GM18517 (cell line): ENCODE results near the gene SBNO2.
A peak's percentile ranks its signal among the peaks of the same experiment; 100 is the strongest.

ENCODE experiments used
- ATAC-seq: cut with Tn5 transposase; IDR thresholded peaks from one replicate; pipeline ENCODE4 v1.9.1; 2021; ENCODE audit warnings: mild to moderate bottlenecking, moderate library complexity; ENCODE audit not compliant: unreplicated experiment

SBNO2 gene

DNA sequence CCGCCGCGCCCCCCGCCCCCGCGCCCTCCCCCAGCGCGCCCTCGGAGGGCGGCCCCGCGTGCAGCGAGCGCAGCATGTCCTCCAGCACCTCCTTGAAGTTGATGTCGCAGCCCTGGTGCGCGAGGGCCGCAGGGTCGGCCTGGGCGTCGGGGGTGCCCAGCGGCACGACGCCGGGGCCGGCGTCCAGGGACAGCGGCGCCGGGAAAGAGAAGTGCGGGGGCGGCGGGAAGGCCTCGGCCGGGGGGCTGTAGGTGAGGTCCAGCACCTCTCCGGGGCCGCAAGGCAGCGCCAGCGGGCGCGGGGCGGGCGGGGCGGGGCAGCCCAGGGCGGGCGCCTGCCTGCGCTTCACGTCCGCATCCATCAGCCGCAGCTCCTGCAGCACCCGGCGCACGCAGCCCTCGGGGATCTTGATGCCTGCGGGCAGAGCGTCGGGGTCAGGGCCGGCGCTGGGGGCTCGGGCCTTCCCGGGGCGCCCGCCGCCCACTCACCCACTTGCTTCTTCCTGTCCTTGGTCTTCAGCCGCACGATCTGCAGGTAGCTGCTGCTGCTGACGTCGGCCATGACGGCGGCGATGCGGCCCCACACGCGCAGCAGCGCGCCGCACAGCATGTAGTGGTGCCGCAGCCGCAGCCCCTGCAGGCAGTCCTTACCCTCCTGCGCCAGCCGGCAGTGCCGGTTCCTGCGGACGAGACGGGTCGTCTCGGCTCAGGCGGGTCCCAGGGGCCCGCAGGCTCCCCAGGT lies 65.6 kb downstream of the SBNO2 start:
- ATAC-seq, result no peak

DNA sequence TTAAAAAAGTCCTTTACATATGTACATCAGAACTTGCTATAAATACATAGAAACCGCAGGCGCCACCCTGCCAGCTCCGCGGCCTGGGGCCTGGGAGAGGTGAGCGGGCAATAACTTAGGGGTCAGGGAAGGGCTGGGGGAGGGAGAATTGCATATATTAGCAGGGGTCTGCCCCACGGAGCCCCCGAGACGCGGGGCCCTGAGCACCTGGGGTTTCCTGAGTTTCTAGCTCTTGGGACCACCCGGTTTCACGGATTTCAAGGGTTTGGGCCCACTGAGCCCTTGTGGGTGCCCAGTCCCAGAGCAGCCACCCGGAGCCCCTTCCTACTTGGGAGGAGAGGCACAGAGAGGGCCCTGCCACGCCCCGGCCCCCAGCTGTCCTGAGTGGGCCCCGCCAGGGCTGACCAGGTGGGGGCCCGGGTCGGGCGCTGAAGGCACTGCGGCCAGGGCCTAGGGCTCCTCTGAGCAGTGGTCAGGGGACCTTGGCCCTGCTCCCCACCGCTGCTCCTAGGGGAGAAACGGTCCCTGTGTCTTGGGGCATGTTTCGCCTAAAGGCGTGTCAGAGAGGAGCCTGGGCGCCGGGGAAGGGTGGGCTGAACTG lies 66.3 kb downstream of the SBNO2 start:
- no peak for ATAC-seq

DNA sequence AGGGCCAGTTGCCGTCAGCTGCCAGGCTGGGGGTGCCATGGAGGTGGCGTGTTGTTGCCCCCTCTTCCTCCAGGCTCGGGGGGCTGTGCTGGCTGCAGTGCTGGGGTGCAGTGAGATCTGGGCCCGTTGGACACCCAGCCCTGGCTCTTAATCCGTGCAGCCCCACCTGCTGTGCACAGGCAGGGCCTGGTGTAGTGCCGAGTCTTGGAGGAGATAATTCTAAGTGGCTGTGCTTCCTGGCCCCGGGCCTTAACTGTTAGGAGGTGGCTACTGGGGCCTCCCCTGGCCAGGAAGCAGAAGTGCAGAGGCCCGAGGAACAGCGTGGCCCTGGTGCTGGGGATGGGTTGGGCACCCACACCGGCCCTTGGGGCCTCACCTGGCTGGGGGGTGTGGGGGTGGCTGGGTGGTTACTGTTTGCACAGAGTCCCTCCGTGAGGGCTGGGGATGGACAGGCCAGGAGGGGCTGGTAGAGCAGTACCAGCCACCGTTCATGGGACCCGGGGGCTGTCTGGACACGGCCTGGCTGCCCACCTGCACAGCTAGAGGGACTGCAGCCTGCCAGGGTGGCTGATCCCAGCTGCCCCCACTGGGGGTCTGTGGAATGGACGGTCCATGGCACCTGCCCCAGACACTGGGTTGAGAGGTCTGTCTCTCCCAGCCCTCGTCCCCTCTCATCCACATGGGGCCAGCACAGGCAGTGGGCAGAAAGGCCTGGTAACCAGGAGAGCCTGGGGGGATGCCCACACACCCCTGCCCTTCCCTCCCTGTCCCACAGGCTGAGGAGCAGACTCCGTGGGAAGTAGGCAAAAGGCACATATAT lies 67.0 kb downstream of the SBNO2 start:
- ATAC-seq, result no peak

DNA sequence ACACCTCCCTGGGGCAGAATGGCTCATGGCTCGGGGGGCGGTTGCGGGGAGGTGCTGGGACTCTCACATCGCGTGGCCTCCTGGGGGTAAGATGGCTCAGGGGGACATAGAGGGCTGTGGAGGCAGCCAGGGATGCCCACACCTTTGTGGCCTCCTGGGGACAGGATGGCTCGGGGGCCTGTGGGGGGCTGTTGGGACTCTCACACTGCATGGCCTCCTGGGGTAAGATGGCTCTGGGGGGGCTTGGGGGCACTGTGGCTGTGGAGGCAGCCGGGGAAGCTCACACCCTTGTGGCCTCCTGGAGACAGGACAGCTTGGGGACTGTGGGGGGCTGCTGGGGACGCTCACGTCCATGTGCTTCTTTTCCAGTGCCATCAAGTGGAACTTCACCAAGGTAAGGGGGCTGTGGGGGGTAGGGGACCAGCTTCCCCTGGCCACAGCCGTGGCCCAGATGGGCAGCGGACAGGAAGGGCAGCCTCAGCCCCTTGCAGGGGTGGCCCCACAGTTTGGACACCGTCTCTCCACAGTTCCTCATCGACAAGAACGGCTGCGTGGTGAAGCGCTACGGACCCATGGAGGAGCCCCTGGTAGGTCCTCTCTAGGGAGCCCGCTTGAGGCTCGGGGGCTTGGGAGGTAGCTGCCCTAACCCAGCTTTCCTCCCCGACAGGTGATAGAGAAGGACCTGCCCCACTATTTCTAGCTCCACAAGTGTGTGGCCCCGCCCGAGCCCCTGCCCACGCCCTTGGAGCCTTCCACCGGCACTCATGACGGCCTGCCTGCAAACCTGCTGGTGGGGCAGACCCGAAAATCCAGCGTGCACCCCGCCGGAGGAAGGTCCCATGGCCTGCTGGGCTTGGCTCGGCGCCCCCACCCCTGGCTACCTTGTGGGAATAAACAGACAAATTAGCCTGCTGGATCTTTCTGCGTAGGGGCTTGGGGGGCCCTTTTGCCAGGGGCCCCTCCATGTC lies 67.9 kb downstream of the SBNO2 start:
- no peak for ATAC-seq

DNA sequence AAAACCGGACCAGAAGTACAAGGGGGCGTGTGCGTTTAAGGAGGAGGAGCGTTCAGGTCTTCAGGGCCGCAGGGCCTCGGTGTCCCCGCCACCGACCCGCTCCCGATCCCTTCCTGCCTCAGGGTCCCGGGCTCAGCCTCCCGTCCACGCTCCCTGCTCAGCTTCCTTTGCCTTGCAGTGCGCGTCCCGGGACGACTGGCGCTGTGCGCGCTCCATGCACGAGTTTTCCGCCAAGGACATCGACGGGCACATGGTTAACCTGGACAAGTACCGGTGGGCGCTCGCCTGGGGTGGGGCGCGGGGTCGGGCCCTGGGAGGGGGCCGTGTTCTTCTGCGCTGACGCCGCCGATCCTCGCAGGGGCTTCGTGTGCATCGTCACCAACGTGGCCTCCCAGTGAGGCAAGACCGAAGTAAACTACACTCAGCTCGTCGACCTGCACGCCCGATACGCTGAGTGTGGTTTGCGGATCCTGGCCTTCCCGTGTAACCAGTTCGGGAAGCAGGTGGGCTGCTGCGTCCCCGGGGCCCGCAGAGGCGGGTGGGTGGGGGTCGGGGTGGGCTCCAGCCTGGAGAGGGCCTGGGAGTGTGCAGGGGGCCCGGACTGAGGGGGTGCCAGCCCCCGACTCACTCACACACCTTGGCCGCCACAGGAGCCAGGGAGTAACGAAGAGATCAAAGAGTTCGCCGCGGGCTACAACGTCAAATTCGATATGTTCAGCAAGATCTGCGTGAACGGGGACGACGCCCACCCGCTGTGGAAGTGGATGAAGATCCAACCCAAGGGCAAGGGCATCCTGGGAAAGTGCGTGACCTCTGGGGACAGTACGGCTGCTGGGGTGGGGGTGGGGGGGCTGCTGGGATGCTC lies 68.8 kb downstream of the SBNO2 start:
- no peak for ATAC-seq

DNA sequence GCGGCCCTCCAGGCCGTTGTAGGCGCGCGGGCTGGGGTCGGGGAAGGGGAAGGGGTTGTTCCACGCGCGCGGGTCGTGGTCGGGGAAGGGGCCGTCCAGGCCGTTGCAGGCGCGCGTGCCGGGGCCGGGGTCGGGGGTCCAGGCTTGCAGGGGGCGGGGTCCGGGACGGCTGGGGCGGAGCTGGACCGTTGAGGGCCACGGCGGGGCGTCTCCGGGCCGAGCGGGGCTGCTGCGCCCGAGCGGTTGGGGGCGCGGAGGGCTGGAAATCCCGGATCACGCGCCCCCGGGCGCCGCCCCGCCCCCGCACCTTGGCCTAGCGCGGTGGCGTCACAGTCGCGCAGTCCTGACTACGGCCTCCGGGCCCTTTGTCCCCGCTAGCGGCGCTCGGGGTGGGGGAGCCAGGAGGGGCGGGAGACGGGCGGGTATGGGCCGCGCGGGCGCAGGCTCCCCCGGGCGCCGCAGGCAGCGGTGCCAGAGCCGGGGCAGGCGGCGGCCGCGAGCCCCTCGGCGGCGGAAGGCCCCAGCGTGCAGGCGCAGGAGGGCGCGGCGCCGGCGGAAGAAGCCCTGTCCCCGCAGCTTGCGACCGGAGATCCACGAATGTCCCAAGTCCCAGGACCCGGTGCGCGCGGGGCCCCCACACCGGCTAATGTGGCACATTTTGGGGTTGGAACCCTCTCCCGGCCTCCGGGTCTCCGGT lies 69.6 kb downstream of the SBNO2 start:
- no peak for ATAC-seq

DNA sequence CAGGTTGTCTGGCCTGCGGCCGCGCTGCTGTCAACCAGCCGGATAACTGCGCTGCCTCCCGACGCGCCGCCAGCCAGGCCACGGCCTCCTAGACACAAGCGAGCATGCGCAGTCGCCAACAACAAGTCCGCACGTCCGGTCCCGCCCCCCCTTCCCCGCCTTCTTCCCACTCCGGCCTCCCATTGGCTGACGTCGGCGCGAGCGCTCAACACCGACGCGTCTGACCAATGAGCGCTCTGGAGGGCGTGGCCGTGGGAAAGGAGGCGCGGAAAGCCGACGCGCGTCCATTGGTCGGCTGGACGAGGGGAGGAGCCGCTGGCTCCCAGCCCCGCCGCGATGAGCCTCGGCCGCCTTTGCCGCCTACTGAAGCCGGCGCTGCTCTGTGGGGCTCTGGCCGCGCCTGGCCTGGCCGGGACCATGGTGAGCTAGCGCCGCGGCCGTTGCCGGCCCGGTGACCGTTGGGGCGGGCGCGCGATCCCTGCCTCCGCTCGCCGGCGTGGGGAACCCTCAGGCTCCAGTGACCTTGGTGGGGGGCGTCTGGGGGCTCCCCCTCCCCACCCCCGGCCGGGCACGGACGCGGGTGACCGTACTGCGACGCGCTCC lies 70.3 kb downstream of the SBNO2 start, which contains the start of gene GPX4:
GPX4 (plus strand) TSS at position 287 of the 603 bp plus-strand sequence; CDS start at position 337, 50 bp downstream.
- peak; percentile 46 for ATAC-seq

DNA sequence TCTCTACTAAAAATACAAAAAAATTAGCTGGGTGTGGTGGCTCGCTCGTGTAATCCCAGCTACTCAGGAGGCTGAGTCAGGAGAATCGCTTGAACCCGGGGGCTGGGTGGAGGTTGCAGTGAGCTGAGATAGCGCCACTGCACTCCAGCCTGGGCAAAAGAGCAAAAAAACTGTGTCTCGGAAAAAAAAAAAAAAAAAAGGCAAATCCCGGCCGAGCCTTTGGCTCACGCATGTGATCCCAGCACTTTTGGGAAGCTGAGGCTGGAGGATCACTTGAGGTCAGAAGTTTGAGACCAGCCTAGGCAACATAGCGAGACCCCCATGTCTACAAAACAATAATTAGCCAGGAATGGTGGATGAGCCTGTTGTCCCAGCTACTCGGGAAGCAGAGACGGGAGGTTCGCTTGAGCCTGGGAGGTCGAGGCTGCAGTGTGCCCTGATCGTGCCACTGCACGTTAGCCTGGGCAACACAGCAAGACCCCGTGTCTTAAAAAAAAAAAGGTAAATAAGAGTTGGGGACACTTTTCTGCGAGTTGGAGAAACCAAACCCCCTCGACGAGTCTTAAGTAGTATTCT lies 70.8 kb downstream of the SBNO2 start:
- ATAC-seq, result no peak

DNA sequence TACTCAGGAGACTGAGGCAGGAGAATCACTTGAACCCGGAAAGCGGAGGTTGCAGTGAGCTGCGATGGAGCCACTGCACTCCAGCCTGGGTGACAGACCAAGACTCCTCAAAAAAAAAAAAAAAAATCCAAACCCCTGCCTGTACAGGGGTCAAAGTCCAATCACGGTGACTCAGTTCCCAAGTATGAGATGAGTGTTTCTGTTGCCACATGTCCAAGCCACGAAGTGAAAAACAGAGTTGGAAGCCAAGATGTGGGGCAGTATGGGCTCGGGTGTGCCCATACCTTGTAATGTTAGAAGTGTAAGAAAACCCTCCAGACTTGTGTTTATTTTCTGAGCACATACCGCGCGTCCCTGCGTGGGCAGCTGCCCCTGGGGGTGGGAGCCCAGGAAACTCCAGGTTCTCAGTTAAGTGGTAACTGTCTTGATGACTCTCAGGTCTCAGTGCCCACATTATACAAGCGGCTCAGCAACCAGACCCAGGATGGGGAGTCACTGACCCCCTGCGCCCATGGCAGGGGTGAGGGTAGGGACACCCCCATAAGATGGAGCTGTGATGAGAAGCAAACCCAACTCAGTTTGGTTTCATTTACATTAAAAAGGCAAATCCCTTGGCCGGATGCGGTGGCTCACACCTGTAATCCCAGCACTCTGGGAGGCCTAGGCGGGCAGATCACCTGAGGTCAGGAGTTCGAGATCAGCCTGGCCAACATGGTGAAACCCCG lies 71.5 kb downstream of the SBNO2 start:
- ATAC-seq, result peak; percentile 31

DNA sequence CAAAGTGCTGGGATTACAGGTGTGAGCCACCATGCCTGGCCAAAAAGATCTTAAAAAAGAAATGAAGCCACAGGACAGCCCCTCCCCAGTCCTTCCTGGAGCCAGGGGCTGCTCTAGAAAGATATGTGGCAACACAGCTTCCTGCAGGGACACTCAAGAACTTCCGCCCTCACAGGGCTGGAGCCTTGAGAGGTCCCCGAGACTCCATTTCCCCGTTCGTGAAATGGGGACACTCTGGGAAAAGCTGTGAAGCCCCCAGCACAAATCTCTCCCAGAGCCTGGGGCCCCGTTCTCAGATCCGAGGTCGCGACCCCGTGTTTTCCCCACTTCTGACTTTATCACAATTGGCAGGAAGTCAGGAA lies 72.8 kb downstream of the SBNO2 start:
- ATAC-seq, result no peak

DNA sequence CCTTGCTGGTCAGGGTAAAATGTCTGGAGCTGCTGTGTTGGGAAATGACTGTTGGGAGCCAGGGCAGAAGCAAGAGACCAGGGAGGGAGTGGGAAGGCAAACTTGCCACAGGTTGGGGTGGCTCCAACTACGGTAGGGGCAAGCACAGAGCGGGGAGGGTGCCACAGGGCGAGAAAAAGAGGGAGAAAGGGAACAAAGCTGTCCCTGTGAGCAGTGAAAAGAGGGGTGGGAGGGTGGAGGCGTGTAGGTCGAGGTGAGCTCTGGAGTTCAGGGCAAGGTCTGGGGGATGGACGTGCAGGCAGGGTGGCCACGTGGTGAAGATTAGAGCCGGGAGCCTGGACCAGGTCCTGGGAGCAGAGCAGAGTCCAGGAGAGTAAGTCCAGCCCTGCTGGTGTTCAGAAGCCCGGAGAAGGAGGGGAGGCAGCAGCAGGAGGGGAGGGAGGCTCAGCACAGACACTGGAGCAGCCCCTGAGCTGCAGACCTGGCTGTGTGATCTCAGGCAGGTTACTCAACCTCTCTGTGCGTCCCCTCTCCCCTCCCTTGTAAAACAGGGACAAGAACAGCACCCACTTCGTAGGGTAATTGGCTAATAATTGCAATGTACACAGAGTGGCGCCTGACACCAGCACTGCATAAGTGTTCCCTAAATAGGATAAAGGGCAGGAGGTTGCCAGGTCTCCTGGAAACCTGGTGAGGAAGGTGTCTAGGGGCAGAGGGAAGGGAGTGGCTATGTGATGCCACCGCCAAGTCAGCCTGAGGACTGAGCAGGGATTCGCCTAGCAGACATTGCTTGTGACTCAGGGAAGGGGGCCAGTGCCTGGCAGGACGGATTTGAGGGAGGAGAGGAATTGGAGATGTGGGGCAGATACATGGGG lies 75.7 kb downstream of the SBNO2 start:
- ATAC-seq, result no peak

DNA sequence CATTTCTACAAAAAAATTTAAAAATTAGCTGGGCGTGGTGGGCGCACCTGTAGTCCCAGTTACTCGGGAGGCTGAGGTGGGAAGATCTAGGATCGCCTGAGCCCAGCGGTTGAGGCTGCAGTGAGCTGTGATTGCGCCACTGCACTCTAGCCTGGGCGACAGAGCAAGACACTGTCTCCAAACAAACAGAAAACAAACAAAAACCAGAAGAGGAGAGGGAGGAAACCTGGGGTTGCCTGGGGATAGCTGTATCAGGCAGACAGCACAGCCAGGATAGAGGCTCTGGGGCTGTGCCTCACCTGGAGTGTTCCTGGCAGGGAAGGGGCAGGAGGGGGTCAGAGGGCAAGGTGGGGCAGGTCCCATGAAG lies 76.3 kb downstream of the SBNO2 start:
- ATAC-seq, result no peak

DNA sequence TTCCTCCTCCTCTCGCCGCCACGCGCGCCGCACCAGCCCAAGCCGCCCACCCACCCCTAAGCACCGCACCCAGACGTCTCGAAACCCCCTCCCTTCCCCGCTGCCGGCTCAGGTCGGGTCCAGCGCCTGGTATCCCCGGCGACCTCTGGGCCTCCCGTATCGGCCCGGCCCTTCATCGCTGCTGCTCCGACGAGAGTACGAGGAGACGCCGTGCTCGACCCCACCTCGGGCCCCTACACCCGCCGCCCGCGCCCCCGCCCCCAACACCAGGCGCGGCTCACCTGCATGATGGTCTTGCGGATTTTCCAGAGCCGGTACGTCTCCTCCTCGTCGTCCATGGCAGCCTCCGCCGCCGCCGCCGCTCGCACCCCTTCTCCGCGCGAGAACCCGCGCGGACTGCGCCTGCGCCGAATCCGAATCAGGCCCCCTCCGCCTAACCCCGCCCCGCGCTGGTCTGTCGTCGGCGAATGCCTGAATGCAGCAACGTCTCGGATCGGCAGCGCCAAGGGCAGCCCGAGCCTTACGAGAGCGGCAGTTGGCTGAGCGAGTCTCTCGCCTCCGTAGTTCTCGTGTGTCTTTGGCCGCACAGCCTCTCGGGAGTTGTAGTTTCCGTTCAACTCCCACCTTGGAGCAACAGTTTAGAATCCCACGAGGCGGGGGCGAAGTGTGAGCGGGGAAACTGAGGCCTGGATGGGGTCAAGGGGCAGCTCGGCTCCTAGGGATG lies 78.9 kb downstream of the SBNO2 start, which contains the start of gene POLR2E:
POLR2E (minus strand) TSS at position 398 of the 724 bp plus-strand sequence; CDS start at position 338, 60 bp downstream.
- peak; percentile 90 for ATAC-seq

DNA sequence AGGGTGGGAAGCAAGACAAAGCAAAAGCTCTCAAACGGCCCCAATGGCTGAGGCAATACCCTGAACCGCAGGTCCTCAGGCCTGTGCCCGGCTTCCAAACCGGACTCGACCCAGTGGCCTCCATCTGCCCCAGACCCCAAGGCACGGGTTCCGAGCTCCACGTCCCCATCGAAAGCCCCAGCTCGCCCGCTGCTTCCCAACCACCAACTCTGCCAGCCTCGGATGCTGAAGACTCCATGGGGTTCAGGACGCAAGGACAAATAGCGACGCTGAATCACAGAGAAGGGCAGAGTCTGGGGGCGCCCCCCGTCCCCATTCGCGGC lies 79.5 kb downstream of the SBNO2 start:
- no peak for ATAC-seq

DNA sequence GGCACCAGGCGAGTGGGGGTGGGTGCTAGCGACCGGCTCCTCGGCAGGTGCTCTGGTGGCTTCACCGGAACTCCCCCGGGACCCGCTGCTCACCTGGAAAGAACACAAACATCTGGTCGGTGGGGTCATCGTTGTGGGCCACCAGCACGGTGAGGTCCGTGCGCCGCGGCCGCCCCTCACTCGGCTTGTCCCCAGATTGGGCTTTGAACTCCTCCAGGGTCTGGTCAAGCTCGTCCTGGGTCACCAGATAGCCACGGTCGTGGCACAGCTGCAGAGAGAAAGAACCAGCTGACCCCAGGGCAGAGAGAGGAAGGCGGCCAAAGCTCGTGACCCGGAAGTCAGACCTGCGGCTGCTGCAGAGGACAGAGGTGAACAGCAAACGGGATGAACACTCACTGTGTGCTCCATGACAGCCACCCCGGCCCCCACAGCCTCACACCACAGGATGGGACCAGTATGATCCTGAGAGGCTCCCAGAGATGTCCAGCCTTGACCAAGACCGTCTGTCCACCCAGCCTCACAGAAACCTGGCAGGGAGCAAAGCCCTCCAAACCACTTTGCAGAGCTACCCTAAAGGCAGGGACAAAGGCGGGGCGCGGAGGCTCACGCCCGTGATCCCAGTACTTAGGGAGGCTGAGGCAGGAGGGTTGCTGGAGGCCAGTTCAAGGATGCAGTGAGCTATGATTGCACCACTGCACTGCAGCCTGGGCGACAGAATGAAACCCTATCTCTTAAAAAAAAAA lies 80.1 kb downstream of the SBNO2 start:
- ATAC-seq, result no peak

DNA sequence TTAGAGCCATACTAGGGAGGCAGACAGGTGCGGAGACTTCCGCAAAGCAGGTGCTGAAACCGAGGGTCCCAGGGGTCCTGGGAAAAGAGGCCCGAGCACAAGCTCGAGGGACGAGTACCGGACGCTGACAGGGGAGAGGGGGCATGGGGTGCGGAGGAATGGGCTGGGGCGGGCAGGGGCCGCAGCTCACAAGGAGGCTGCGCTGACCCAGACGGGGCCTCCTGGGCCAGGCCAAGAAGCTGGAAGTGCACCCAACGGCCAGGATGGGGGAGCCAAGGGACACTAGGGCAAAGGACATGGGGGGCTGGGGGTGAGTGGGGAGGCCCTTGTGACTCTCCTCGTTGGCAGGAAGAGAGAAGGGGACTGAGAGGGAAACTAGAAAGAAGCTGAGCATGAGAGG lies 80.7 kb downstream of the SBNO2 start:
- ATAC-seq, result no peak
